Liver (tissue), 9 donors: Measurements from ENCODE around the gene CFAP77. TPM values are rescaled to one million over a fixed set of nuclear protein-coding genes. Genes with fewer than 3 reads are reported as not detected.

Experiments
- DNase-seq: peaks from one replicate; pipeline ENCODE4 v3.0.0-alpha.2; 2017; ENCODE audit warnings: low spot score
- H3K27ac ChIP-seq, 2 donors: one replicate each; pipeline ENCODE4 v1.7.0; 2013; ENCODE audit warnings: inconsistent platforms in 2 of 2, low read length in 2 of 2, control low read depth in 1 of 2, low read depth in 1 of 2, mild to moderate bottlenecking in 1 of 2
- H3K27me3 ChIP-seq, 4 donors: one replicate each; pipeline versions ENCODE4 v1.6.1 to v1.7.0; 2013; ENCODE audit warnings: low read length in 3 of 4, inconsistent platforms in 1 of 4, mild to moderate bottlenecking in 1 of 4, moderate library complexity in 1 of 4; ENCODE audit not compliant: control insufficient read depth in 4 of 4, insufficient read depth in 4 of 4
- H3K36me3 ChIP-seq, 4 donors: one replicate each; pipeline versions ENCODE4 v1.6.1 to v1.7.0; 2013; ENCODE audit warnings: low read length in 3 of 4, mild to moderate bottlenecking in 3 of 4, low read depth in 1 of 4, moderate library complexity in 1 of 4; ENCODE audit not compliant: control insufficient read depth in 4 of 4, insufficient read depth in 3 of 4
- H3K4me1 ChIP-seq, 4 donors: one replicate each; pipeline versions ENCODE4 v1.6.1 to v1.7.0; 2013; ENCODE audit warnings: low read length in 3 of 4, mild to moderate bottlenecking in 3 of 4, moderate library complexity in 1 of 4; ENCODE audit not compliant: control insufficient read depth in 4 of 4, insufficient read depth in 4 of 4
- H3K4me3 ChIP-seq, 3 donors: one replicate each; pipeline versions ENCODE4 v1.6.1 to v1.7.0; 2013; ENCODE audit warnings: low read length in 3 of 3, control low read depth in 1 of 3, low read depth in 1 of 3, mild to moderate bottlenecking in 1 of 3
- H3K9ac ChIP-seq, 2 donors: one replicate each; pipeline ENCODE4 v1.7.0; 2013; ENCODE audit warnings: low read length in 2 of 2, mild to moderate bottlenecking in 2 of 2, moderate library complexity in 2 of 2, control low read depth in 1 of 2, low read depth in 1 of 2
- H3K9me3 ChIP-seq, 4 donors: one replicate each; pipeline versions ENCODE4 v1.6.1 to v1.7.0; 2013; ENCODE audit warnings: low read length in 3 of 4; ENCODE audit not compliant: control insufficient read depth in 4 of 4
- EGR1 ChIP-seq, 2 donors: IDR thresholded peaks; 2 replicates each; pipeline ENCODE4 v1.6.1; 2016 to 2018; ENCODE audit warnings: antibody characterized with exemption in 2 of 2, low read depth in 2 of 2
- FOXA1 ChIP-seq: IDR thresholded peaks from 2 replicates; pipeline ENCODE4 v1.6.1; 2016; ENCODE audit warnings: antibody characterized with exemption
- GABPA ChIP-seq, 2 donors: IDR thresholded peaks in 1 of 2; conservative IDR thresholded peaks in 1 of 2; 2 replicates each; pipeline ENCODE4 v1.6.1; 2016; ENCODE audit warnings: antibody characterized with exemption in 2 of 2, mild to moderate bottlenecking in 1 of 2, moderate library complexity in 1 of 2
- HNF4A ChIP-seq, 2 donors: conservative IDR thresholded peaks; 2 replicates each; pipeline ENCODE4 v1.6.1; 2016; ENCODE audit warnings: antibody characterized with exemption in 2 of 2, mild to moderate bottlenecking in 2 of 2
- HNF4G ChIP-seq: IDR thresholded peaks from 2 replicates; pipeline ENCODE4 v1.6.1; 2016; ENCODE audit warnings: antibody characterized with exemption
- JUND ChIP-seq, 2 donors: IDR thresholded peaks; 2 replicates each; pipeline ENCODE4 v1.6.1; 2016; ENCODE audit warnings: antibody characterized with exemption in 2 of 2
- MAX ChIP-seq: IDR thresholded peaks from 2 replicates; pipeline ENCODE4 v1.6.1; 2016; ENCODE audit warnings: antibody characterized with exemption
- NR2F2 ChIP-seq: IDR thresholded peaks from 2 replicates; pipeline ENCODE4 v1.6.1; 2016; ENCODE audit warnings: antibody characterized with exemption
- RAD21 ChIP-seq, 2 donors: IDR thresholded peaks; 2 replicates each; pipeline ENCODE4 v1.6.1; 2016; ENCODE audit warnings: antibody characterized with exemption in 2 of 2, mild to moderate bottlenecking in 2 of 2
- RXRA ChIP-seq, 2 donors: IDR thresholded peaks; 2 replicates each; pipeline ENCODE4 v1.6.1; 2017 to 2018; ENCODE audit warnings: antibody characterized with exemption in 2 of 2, mild to moderate bottlenecking in 1 of 2
- SP1 ChIP-seq: IDR thresholded peaks from 2 replicates; pipeline ENCODE4 v1.6.1; 2018; ENCODE audit warnings: antibody characterized with exemption, mild to moderate bottlenecking
- WGBS: extraction: QIAGEN DNeasy Blood & Tissue Kit; methylation state at CpG from one replicate; pipeline ENCODE4 v1.1.7; 2013; 5-methylcytosine and 5-hydroxymethylcytosine counted together
- polyA plus RNA-seq, 2 donors: library from polyadenylated mRNA; stranded (reverse) in 1 of 2; unstranded in 1 of 2; fragments of 200-250 nt in 1 of 2; fragments of >200 nt in 1 of 2; fragmentation: Nextera tagmentation in 1 of 2; extraction: Ambion mirVana in 1 of 2; gene quantifications; one replicate each; pipeline versions ENCODE4 v1.2.1 to v1.2.3, GENCODE V29; 2013 to 2015
- total RNA-seq, 2 donors: library from RNA; depleted of rRNA; stranded (reverse); fragments of >200 nt; gene quantifications; one replicate each; pipeline ENCODE4 v1.2.3, GENCODE V29; 2014
- TF ChIP-seq, protein P1 (sequence below): IDR thresholded peaks from 2 replicates; pipeline ENCODE4 v1.6.1; 2016; ENCODE audit warnings: antibody characterized with exemption
- TF ChIP-seq, protein P2 (sequence below): fragments of 150-350 bp; IDR thresholded peaks from 2 replicates; pipeline ENCODE4 v1.5.1; 2017; ENCODE audit warnings: improper control_type of control experiment, low read depth, low read length; ENCODE audit not compliant: missing input control
- TF ChIP-seq, protein P3 (sequence below): IDR thresholded peaks from 2 replicates; pipeline ENCODE4 v1.6.1; 2016; ENCODE audit warnings: antibody characterized with exemption, mild to moderate bottlenecking
- donor health status: healthy.
- donor health status: healthy.
- donor health status: healthy.
- donor health status: healthy.
- donor health status: healthy.

The CFAP77 gene
- total and polyA plus RNA-seq, 4 donors = not detected

DNA sequence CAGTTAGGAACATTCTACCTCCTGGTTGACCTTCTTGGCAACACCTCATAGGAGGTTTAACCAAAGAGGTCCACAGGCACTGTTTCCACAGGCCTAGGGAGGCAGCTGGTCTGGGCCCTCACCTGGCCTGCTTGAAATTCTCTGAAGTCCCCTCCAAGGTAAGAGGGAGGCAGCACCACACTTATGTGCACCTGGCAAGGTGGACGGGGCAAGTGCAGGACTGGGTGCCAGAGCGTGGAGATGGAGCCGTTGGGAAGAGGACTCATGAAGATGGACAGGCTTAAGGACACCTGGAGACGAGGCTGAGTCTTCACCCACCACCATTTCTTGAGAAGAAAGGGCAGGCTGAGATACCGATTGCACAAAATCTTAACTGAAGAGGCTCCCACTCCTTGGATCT, 165.8 kb downstream of the CFAP77 start:
- 83% methylated on average over 5 of the region's 5 CpGs for WGBS
- no peak overlapping the region for H3K27ac ChIP-seq
- TF ChIP-seq GABPA (IDR thresholded peaks at IDR 0.05 in 1 of 2, conservative IDR thresholded peaks at IDR 0.05 in 1 of 2) = no peak
- TF ChIP-seq EGR1 (IDR thresholded peaks at IDR 0.05; ENCODE audit: low read depth in 2 of 2) = no peak
- TF ChIP-seq RAD21 (IDR thresholded peaks at IDR 0.05) = no peak
- TF ChIP-seq FOXA1 = no peak
- no peak for TF ChIP-seq HNF4G
- no peak for DNase-seq
- no peak overlapping the region for H3K9ac ChIP-seq
- peaks cover 0 to 4% (median 2%) of the 10 kb centered on the region in 4 donors for H3K4me1 ChIP-seq
- H3K27me3 ChIP-seq = peaks cover 0 to 16% (median 7%) of the 10 kb centered on the region in 4 donors
- H3K36me3 ChIP-seq = no peaks in the 10 kb centered on the region
- H3K9me3 ChIP-seq = no peaks in the 10 kb centered on the region
- no peak overlapping the region for H3K4me3 ChIP-seq

GRCh38 chr9:132577119-132577518, 167.1 kb downstream of the CFAP77 start:
- peaks cover 0 to 19% (median 10%) of the 10 kb centered on the region in 4 donors for H3K27me3 ChIP-seq

More at GRCh38 chr9:132577119-132577518, 167.1 kb downstream of the CFAP77 start:
- no peak overlapping the region for H3K4me3 ChIP-seq
- TF ChIP-seq, protein P1, sequence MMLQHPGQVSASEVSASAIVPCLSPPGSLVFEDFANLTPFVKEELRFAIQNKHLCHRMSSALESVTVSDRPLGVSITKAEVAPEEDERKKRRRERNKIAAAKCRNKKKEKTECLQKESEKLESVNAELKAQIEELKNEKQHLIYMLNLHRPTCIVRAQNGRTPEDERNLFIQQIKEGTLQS = no peak
- TF ChIP-seq MAX = no peak
- TF ChIP-seq RXRA (IDR thresholded peaks at IDR 0.05) = no peak
- TF ChIP-seq, protein P2, sequence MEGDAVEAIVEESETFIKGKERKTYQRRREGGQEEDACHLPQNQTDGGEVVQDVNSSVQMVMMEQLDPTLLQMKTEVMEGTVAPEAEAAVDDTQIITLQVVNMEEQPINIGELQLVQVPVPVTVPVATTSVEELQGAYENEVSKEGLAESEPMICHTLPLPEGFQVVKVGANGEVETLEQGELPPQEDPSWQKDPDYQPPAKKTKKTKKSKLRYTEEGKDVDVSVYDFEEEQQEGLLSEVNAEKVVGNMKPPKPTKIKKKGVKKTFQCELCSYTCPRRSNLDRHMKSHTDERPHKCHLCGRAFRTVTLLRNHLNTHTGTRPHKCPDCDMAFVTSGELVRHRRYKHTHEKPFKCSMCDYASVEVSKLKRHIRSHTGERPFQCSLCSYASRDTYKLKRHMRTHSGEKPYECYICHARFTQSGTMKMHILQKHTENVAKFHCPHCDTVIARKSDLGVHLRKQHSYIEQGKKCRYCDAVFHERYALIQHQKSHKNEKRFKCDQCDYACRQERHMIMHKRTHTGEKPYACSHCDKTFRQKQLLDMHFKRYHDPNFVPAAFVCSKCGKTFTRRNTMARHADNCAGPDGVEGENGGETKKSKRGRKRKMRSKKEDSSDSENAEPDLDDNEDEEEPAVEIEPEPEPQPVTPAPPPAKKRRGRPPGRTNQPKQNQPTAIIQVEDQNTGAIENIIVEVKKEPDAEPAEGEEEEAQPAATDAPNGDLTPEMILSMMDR = no peak
- TF ChIP-seq, protein P3, sequence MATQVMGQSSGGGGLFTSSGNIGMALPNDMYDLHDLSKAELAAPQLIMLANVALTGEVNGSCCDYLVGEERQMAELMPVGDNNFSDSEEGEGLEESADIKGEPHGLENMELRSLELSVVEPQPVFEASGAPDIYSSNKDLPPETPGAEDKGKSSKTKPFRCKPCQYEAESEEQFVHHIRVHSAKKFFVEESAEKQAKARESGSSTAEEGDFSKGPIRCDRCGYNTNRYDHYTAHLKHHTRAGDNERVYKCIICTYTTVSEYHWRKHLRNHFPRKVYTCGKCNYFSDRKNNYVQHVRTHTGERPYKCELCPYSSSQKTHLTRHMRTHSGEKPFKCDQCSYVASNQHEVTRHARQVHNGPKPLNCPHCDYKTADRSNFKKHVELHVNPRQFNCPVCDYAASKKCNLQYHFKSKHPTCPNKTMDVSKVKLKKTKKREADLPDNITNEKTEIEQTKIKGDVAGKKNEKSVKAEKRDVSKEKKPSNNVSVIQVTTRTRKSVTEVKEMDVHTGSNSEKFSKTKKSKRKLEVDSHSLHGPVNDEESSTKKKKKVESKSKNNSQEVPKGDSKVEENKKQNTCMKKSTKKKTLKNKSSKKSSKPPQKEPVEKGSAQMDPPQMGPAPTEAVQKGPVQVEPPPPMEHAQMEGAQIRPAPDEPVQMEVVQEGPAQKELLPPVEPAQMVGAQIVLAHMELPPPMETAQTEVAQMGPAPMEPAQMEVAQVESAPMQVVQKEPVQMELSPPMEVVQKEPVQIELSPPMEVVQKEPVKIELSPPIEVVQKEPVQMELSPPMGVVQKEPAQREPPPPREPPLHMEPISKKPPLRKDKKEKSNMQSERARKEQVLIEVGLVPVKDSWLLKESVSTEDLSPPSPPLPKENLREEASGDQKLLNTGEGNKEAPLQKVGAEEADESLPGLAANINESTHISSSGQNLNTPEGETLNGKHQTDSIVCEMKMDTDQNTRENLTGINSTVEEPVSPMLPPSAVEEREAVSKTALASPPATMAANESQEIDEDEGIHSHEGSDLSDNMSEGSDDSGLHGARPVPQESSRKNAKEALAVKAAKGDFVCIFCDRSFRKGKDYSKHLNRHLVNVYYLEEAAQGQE = no peak
- no peak for TF ChIP-seq FOXA1
- no peak for TF ChIP-seq HNF4G
- no peak for TF ChIP-seq SP1
- TF ChIP-seq HNF4A (conservative IDR thresholded peaks at IDR 0.05) = no peak
- TF ChIP-seq NR2F2 = no peak
- no peak for TF ChIP-seq GABPA (IDR thresholded peaks at IDR 0.05 in 1 of 2, conservative IDR thresholded peaks at IDR 0.05 in 1 of 2)
- no peak for TF ChIP-seq RAD21 (IDR thresholded peaks at IDR 0.05)
- TF ChIP-seq JUND (IDR thresholded peaks at IDR 0.05) = no peak
- peaks cover 0 to 9% (median 6%) of the 10 kb centered on the region in 4 donors for H3K4me1 ChIP-seq
- H3K9ac ChIP-seq = no peak overlapping the region
- no peak overlapping the region for H3K27ac ChIP-seq
- no peaks in the 10 kb centered on the region for H3K36me3 ChIP-seq
- H3K9me3 ChIP-seq = no peaks in the 10 kb centered on the region
- no peak for DNase-seq
